ENCODE data around the gene RABGGTA. TPM values are rescaled to one million over a fixed set of nuclear protein-coding genes. Genes with fewer than 3 reads are reported as not detected.
A peak's percentile ranks its signal among the peaks of the same experiment; 100 is the strongest.

Gene RABGGTA, protein sequence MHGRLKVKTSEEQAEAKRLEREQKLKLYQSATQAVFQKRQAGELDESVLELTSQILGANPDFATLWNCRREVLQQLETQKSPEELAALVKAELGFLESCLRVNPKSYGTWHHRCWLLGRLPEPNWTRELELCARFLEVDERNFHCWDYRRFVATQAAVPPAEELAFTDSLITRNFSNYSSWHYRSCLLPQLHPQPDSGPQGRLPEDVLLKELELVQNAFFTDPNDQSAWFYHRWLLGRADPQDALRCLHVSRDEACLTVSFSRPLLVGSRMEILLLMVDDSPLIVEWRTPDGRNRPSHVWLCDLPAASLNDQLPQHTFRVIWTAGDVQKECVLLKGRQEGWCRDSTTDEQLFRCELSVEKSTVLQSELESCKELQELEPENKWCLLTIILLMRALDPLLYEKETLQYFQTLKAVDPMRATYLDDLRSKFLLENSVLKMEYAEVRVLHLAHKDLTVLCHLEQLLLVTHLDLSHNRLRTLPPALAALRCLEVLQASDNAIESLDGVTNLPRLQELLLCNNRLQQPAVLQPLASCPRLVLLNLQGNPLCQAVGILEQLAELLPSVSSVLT
- 18.0 and 34.9 TPM in 2 replicates for total RNA-seq (2014; rRNA removed; shearing (Covaris generic))
- polyA plus RNA-seq (2016; fragmentation: Nextera tagmentation; extraction: Ambion mirVana), result 29.3 and 30.5 TPM in 2 replicates

DNA sequence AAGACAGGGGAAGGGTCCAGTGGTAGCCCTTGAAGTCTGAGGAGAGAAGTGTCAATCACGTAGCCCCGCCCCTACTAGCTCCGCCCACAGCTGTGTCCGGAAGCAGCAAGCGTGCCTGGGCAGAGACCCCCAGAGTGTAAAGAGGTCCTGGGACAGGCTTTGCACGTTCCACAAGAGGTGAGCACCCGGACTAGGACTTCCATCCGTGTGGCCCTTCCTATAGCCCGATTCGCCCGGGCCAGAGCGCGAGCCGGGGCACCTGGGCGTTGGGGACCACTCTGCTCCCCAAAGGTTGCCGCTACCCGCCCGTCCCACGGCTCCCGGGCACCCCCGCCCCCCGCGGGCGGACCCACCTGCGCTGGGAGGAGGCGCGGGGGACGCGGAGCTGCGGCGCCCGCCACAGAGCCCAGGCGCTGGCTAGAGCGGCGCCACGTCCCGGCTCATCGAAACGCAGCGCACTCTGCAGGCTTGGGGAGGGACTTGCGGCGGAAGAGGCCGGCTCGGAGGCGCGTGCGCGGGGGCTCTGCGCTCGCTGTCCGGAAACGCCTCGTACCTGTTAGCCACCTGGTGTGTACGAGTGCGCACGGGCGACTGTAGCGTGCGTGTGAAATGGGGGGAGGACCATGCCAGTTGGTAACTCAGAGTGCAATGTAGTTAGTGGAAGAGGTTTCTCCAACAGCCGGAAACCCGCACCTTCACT lies at the start of gene RABGGTA:
TSS of gene RABGGTA (minus strand) at position 464 of the 700 bp plus-strand sequence. CDS start 482 bp downstream, outside the sequence.
- DNase-seq, result peak; percentile 93
- Histone ChIP-seq H3K4me3 (peak within 1 kb of the TSS; percentile 88), H3K4me2 (ENCODE audit: unreplicated experiment) (peak within 1 kb of the TSS; percentile 87), H3F3A (ENCODE audit: insufficient read depth) (no peaks in the 10 kb centered on the region), H3K9me3 (ENCODE audit: low read depth) (no peaks in the 10 kb centered on the region), H2AFZ (peak within 1 kb of the TSS; percentile 92), H3K27me3 (replicated peaks; ENCODE audit: insufficient read depth) (no peaks in the 10 kb centered on the region), H3K4me1 (ENCODE audit: insufficient read depth) (peaks cover 3% of the 10 kb centered on the region; the same call in 1 of the 2 replicates), H3K9me2 (ENCODE audit: insufficient read depth) (no peaks in the 10 kb centered on the region), H3K36me3 (ENCODE audit: low read depth) (no peaks in the 10 kb centered on the region), H3K9ac (peak within 1 kb of the TSS; percentile 98), H4K20me1 (ENCODE audit: insufficient read depth) (no peaks in the 10 kb centered on the region), H3K27ac (peak within 1 kb of the TSS; percentile 82), H3K79me2 (ENCODE audit: insufficient read depth) (peaks cover 5% of the 10 kb centered on the region; the same call in 1 of the 2 replicates)
- in situ Hi-C loops (cut with MboI), result no loop called here
- TF ChIP-seq EZH2phosphoT487 (IDR thresholded peaks at IDR 0.05; ENCODE audit: insufficient read depth, low read depth) (no peak), EZH2 (IDR thresholded peaks at IDR 0.05; ENCODE audit: insufficient read depth, poor library complexity, severe bottlenecking) (no peak)
- WGBS, 2 experiments (ENCODE audit: low coverage in 1 of 2, low lambda C conversion rate in 2 of 2, missing lambda C conversion rate in 2 of 2), result 1% methylated on average over 42 to 61 of the region's 61 CpGs

DNA sequence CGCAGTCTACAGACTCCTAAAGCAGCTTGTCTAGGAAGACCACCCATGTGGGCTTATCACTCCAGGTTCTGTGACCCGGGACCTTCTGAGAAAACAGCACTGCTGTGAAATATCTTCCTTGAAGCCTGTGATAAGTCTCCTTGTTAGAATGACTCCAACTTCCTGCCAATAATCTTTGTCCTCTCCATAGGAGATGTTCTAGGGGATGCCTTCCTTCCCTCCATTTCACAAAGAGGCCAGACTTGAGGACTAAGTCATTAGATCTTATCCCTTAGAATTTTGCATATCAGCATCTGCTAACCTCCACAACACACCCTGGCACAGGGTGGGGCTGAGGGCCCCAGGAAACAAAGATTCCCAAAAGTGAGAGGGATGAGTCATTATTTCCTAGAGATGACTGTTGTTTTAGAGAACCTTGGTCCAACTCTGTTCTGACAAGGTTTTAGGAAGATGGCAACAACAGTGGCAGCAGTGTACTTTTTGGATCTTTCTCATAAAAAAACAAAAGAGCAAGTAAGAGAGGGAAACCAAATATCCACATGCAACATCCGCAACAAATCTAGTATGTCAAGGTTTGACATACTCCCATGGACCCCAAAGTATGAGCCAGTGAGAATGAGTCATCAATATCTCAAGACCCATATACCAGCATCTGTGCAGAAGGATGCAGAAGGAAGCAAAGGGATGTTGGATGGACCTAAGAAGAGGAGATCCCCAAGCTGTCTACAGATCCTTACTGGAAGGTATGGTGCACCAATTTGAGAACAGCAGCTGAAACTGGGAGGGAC lies 45.9 kb upstream of the RABGGTA start:
- in situ Hi-C loops (cut with MboI), result no loop called here
- 82 to 85% methylated on average over 3 of the region's 3 CpGs for WGBS, 2 experiments (ENCODE audit: low coverage in 1 of 2, low lambda C conversion rate in 2 of 2, missing lambda C conversion rate in 2 of 2)
- H3K79me2 ChIP-seq (ENCODE audit: insufficient read depth), result no peaks in the 10 kb centered on the region

DNA sequence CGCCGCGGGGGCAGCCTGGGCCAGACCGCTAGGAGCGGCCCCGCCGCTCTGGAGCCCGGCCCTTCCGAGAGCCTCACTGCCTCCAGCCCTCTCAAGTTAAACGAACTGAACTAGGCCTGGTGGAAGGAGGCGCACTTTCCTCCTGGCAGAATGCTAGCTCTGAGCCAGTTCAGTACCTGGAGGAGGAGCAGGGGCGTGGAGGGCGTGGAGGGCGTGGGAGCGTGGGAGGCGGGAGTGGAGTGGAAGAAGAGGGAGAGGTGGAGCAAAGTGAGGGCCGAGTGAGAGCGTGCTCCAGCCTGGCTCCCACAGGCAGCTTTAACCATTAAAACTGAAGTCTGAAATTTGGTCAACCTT lies 45.2 kb upstream of the RABGGTA start:
- Histone ChIP-seq H3K27ac (no peak overlapping the region), H3K79me2 (ENCODE audit: insufficient read depth) (no peaks in the 10 kb centered on the region), H3K9me3 (ENCODE audit: low read depth) (no peaks in the 10 kb centered on the region), H3K9ac (no peak overlapping the region), H3K4me1 (ENCODE audit: insufficient read depth) (peaks cover 18% of the 10 kb centered on the region), H2AFZ (no peak overlapping the region), H3K4me3 (no peak overlapping the region), H3K9me2 (ENCODE audit: insufficient read depth) (no peaks in the 10 kb centered on the region), H3K4me2 (ENCODE audit: unreplicated experiment) (no peak overlapping the region), H4K20me1 (ENCODE audit: insufficient read depth) (no peaks in the 10 kb centered on the region), H3F3A (ENCODE audit: insufficient read depth) (peaks cover 14% of the 10 kb centered on the region), H3K27me3 (replicated peaks; ENCODE audit: insufficient read depth) (no peaks in the 10 kb centered on the region; the same call in 1 of the 2 replicates), H3K36me3 (ENCODE audit: low read depth) (no peaks in the 10 kb centered on the region)
- TF ChIP-seq EZH2phosphoT487 (IDR thresholded peaks at IDR 0.05; ENCODE audit: insufficient read depth, low read depth), result no peak
- TF ChIP-seq EZH2 (IDR thresholded peaks at IDR 0.05; ENCODE audit: insufficient read depth, poor library complexity, severe bottlenecking), result no peak
- in situ Hi-C loops (cut with MboI), result no loop called here
- DNase-seq, result no peak
- 27 to 38% methylated on average over 15 to 18 of the region's 18 CpGs for WGBS, 2 experiments (ENCODE audit: low coverage in 1 of 2, low lambda C conversion rate in 2 of 2, missing lambda C conversion rate in 2 of 2)

More for the DNA sequence above, 45.9 kb upstream of the RABGGTA start:
- no peaks in the 10 kb centered on the region; the same call in 1 of the 2 replicates for H3K27me3 ChIP-seq (replicated peaks; ENCODE audit: insufficient read depth)
- H3K9ac ChIP-seq, result no peak overlapping the region
- no peak overlapping the region for H3K4me3 ChIP-seq
- no peak overlapping the region for H3K4me2 ChIP-seq (ENCODE audit: unreplicated experiment)
- no peaks in the 10 kb centered on the region for H3K36me3 ChIP-seq (ENCODE audit: low read depth)
- no peaks in the 10 kb centered on the region for H4K20me1 ChIP-seq (ENCODE audit: insufficient read depth)
- peaks cover 13% of the 10 kb centered on the region for H3K4me1 ChIP-seq (ENCODE audit: insufficient read depth)
- no peak for TF ChIP-seq EZH2phosphoT487 (IDR thresholded peaks at IDR 0.05; ENCODE audit: insufficient read depth, low read depth)
- TF ChIP-seq EZH2 (IDR thresholded peaks at IDR 0.05; ENCODE audit: insufficient read depth, poor library complexity, severe bottlenecking), result no peak
- peaks cover 14% of the 10 kb centered on the region; the same call in 1 of the 2 replicates for H3F3A ChIP-seq (ENCODE audit: insufficient read depth)
- H3K9me3 ChIP-seq (ENCODE audit: low read depth), result no peaks in the 10 kb centered on the region
- no peak overlapping the region for H2AFZ ChIP-seq
- no peaks in the 10 kb centered on the region for H3K9me2 ChIP-seq (ENCODE audit: insufficient read depth)
- no peak overlapping the region for H3K27ac ChIP-seq
- DNase-seq, result peak; percentile 80

Measured in GM23248 (cell line).